Central memory CD4-positive, alpha-beta T cell (primary cell): ENCODE results near the gene GJB6.
"Not testable (repeated sequence)": the region's sequence is repeated elsewhere in the genome, so short reads cannot be mapped to it uniquely, and the experiment has no call there.

ENCODE experiments used
- DNase-seq: peaks from one replicate; pipeline ENCODE4 v3.0.0; 2022
- total RNA-seq, 3 experiments: gene quantifications; one replicate each; lab custom pipeline; 2026; lab: John Stamatoyannopoulos, UW

The GJB6 gene
- total RNA-seq: 0.65 to 3.8 (median 2.7) reads per million in 3 experiments

DNA sequence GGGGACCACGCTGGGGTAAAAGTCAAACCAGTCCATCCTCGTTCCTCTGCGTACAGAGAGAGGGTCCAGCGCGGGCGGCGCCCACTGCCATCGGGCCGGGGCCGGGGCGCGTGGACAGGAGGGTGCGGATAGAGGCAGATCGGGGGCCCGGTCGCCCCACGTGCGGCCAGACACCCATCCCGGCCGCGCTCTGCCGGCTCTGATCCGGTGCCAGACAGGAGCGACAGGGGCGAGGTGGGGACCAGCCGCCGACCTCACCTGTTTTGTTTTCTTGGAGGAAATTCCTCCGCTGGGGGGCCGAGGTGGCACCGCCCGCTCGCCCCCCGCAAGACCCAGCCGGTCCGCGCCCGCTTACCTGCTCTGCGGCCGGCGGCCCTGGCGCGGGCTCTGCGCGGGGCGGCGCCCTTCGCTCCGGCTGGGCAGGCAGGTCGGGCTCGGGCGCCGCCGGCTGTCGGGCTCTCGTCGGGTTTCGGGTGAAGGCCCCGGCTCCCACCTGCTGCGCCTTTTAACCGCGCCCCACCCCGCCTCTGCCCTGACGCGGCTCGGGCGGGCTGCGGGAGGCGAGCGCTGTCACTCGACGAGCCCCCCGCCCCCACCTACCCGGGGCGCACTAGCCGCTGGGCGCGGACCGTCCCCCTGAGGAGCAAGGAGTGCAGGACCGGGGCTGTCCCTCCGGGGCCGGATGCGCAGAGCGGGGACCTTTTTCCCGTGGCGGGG is at the start of gene GJB6:
GJB6 (minus strand) TSS at position 481 of the 717 bp plus-strand sequence. CDS start 8,839 bp downstream, outside the sequence.
- DNase-seq: no peak

DNA sequence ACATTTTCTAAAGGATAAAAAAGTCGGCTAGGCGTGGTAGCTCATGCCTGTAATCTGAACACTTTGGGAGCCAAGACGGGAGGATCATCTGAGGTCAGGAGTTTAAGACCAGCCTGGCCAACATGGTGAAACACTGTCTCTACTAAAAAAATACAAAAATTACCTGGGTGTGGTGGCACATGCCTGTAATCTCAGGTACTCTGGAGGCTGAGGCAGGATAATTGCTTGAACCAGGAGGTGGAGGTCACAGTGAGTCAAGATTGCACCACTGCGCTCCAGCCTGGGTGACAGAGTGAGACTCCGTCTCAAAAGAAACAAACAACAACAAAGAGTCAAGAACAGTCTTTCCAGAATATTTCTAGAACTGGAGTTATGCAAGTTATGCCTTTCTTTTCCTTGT is 44.8 kb upstream of the GJB6 start:
- not testable (repeated sequence) for DNase-seq

DNA sequence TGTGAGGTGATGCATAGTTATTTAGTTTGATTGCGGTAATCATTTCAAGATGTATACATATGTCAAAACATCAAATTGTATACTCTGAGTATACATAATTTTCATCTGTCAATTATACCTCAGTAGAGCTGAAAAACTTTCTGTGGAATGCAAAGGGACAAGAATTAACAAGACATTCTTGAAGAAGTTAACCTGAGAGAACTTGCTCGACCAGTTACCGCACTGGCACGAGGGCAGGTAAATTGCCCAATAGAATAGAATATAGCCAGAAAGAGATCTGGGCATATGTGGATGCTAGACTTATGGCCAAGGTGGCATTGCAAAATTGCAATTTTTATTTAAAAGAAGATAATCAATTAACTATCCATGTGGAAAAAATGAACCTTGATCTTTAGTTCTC is 42.3 kb upstream of the GJB6 start:
- DNase-seq: no peak

DNA sequence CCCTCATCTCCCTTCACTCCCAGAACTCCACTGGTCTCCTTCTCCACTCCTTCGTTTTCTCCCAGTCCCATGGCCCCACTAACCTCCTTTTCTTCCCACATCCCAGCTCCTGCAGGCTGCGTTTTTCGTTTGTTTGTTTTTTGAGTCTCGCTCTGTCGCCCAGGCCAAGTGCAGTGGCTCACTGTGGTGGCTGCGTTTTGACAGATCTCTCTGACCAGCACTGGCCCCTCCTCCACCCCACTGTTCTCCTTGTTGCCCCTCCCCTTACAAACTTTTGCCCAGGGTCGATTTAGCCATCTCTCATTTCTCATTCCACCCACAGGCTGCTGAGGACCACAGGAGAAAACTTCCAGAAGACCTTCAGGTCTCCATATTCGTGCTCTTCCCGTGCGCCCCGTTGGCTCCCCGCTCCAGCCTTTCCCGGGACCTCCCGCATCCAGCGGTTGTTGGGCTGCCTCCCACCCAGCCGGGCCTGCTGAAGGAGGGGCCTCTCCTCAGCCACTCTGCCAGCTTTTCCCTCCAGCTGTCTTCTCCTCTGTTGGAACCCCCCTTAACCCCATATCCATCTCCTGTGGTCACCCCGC is 40.6 kb upstream of the GJB6 start:
- no peak for DNase-seq

DNA sequence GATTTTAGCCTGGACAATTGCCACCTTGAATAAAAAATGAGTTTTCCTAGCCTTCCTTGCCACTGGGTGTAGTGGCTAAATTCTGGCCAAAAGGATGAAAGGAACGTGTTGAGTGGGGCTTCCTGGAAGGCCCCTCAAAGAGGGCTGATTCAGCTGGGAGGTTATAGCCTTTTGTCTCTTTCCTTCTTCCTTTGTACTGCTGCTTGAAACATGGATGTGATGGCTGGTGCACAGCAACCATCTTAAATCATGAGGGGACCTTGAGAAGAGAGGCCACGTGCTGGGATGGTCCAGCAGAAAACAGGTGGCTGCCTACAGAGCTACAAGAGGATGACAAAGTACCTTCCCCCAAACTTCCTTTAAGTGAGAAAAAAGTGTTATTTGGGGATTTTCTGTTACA is 40.0 kb upstream of the GJB6 start:
- DNase-seq: no peak

DNA sequence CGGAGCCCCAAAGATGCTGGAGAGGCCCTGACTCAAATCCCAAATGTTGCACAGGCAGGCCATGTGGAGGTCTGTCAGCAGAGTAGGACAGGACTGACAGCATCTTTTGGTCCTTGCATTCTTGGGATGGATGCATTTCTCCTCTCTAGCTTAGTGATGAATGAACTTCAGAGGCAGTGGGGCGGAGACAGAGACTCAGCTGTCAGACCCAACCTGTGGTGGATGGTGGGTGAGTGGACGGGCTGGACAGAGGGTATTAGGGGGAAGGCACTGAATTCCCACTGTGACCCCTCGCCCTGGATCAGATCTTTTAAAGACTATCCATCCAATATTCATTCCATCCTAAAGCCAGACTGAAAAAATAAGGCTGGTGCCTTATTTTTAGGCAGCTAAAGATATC is 39.3 kb upstream of the GJB6 start:
- DNase-seq: no peak

- no peak for DNase-seq
These were observed 38.2 kb upstream of the GJB6 start for GRCh38 chr13:20270163-20270865.

- DNase-seq: no peak
These were observed 32.3 kb upstream of the GJB6 start for GRCh38 chr13:20264271-20265018.

DNA sequence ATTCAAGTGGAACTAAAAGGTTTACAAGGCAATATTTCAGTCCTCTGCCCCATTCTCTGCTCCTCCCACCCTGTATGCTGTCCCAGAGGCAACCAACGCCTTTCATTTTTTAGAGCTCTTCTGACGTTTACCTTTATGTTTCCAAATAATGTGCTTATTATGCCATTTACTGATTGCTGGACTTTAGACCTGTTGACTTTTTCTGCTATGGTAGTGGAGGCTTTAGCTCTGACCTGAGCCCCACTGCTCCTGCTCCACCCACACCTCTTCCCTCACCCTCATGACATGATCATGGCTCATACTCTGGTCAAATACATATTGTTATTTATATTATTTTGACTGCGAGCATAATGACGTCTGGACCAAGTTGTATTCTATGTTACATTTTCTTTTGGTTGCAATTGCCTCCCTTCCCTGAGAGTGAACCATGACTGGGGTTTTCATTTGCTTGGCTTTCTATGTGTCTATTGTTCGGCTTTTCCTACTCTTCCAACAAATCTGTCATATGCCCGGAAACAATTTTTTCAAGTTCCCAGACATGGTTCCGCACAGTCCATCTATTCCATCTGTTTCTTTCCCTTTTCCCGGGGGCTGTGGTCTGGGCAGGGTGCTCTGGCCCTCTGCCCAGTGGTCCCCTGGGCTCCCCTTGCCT is 31.4 kb upstream of the GJB6 start:
- no peak for DNase-seq

GRCh38 chr13:20258963-20259288 is 26.8 kb upstream of the GJB6 start:
- no peak for DNase-seq

- no peak for DNase-seq
These were observed 26.3 kb upstream of the GJB6 start for GRCh38 chr13:20258208-20258962.

DNA sequence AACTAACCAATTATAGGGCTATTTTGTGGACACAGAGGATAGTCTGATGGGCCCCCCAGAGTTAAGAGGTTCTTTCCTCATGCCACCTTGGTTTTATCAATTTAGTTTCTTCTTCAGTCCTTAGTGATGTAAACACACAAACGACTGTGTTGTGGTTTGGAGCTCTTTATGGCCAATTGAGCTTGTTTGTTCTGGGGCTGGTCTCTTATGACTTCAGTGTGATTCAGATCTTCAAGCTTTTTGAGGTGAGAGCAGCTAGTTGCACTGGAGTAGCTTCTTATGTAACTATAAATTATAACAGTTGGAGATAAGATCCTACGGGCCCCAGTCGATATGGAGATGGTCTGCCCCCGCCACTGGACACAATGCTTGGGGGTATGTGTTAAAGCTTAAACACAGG is 22.0 kb upstream of the GJB6 start:
- DNase-seq: no peak

DNA sequence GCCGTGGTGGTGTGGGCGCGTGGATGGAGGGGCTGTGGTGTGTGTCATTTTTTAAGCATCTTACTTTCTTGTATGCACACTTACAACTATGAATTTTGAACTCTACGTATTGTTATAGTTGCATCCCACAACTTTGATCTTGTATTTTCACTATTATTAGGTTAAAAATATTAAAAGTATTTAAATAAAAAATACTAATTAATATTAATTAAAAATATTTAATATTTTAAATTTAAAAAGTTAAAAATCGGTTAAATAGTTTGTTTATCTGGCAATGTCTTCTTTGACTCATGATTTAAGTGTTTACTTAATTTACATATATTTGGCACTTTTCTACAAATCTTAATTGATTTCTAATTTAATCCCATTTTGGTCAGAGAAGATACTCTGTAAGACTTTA is 17.8 kb upstream of the GJB6 start:
- no peak for DNase-seq

- no peak for DNase-seq
These were observed 15.8 kb upstream of the GJB6 start for GRCh38 chr13:20247963-20248362.

- no peak for DNase-seq
These were observed 15.3 kb upstream of the GJB6 start for GRCh38 chr13:20247403-20247802.

GRCh38 chr13:20241593-20241992 is 9.5 kb upstream of the GJB6 start:
- no peak for DNase-seq

GRCh38 chr13:20239748-20240147 is 7.6 kb upstream of the GJB6 start:
- DNase-seq: no peak

DNA sequence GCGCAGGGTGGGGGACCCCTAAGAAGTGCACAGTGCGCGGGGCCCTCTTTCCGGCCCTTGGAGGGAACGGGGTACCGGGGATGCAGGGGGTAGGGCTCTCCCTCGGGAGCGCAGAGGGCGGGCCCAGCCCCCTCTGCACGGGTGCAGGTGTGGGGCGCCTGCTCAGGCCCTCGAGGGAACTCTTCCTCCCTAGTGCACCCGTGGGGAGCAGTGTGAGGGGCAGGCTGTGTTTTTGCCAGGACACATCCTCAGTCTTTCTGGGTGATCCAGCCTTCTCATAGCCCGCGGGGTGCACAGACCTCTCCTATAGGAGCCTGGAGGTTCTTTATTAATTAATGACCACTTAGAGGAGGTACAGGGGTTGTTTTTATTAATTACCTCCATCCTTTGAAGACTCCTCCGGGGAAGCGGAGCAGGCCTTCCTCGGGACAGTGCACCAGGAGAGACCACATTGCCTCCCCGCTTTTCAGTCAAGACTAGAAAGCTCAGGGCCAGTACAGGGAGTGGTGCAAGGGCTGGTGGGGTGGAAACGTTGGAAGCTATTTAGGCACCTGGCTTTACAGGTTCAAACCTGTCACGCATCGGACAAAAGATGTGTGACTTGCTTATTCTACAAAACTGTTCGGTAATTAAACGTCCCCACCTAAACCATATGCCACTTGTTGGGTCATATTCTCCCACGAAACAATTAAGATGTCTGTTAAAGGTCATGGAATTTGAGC is 598 bp upstream of the GJB6 start:
- no peak for DNase-seq

GRCh38 chr13:20230913-20231838 is 943 bp downstream of the GJB6 start:
- no peak for DNase-seq

DNA sequence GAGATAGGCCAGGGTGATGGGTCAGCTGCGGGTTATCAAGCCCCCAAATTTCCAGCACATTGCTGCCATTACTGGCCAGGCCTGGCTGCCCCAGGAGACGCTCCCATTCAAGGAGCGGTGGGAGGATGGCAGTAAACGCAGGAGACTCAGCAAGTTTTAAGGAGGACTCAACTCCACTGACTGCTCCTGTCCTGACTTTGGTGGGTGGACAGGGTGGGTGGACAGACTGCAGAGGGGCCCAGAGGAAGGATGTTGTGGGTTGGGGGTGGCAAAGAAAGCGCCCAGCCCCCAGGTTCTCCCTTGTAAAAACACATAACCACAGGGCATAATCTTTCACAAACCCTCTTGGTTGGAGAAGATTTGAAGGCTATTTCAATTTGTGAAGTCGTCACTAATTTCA is 4.4 kb downstream of the GJB6 start:
- DNase-seq: no peak
